HepG2 (cell line): Measurements from ENCODE around the gene KRTAP9-9. TPM values are rescaled to one million over a fixed set of nuclear protein-coding genes. Genes with fewer than 3 reads are reported as not detected.
"Not testable (repeated sequence)": the region's sequence is repeated elsewhere in the genome, so short reads cannot be mapped to it uniquely, and the experiment has no call there.

ENCODE experiments used
- ATAC-seq: fragments of 200-7000 bp; cut with Tn5 transposase; 3 replicates; pipeline ENCODE4 v1.9.1; 2020; ENCODE audit warnings: mild to moderate bottlenecking, moderate library complexity
- BruUV-seq: library from RNA; stranded (reverse); fragments of 400-500 nt; replicated peaks from 2 replicates; lab custom pipeline; 2021; lab: Mats Ljungman, UMichigan
- CTCF ChIA-PET: fragments of 300-600 bp; formaldehyde crosslinking; extraction: SDS; loops from one replicate; lab custom pipeline; 2021; ENCODE audit warnings: low total read pairs, inconsistent platforms, low intra/inter-chr PET ratio; lab: Yijun Ruan, JAX
- POLR2A ChIA-PET: fragments of 350-600 bp; sonication (Branson Sonifier 250); formaldehyde crosslinking; loops from one replicate; lab custom pipeline; 2020; ENCODE audit warnings: antibody characterized with exemption, inconsistent platforms; lab: Yijun Ruan, JAX
- DNase-seq: peaks from one replicate; pipeline ENCODE4 v3.0.0-alpha.2; 2015; ENCODE audit warnings: low spot score
- FAIRE-seq: peaks from 3 replicates; lab custom pipeline; 2011; peaks lifted over from hg19 to GRCh38; lab: Jason Lieb, UNC
- H2AFZ ChIP-seq: one replicate; pipeline ENCODE4 v1.6.1; 2011; ENCODE audit warnings: low read length, inconsistent platforms
- H3K27ac ChIP-seq: fragments of 300-600 bp; 3 replicates; pipeline ENCODE4 v1.8.0; 2011; ENCODE audit warnings: mixed run types, mild to moderate bottlenecking, mixed read lengths, low read length, inconsistent platforms; ENCODE audit not compliant: insufficient read depth; ENCODE audit errors: extremely low read length
- H3K27me3 ChIP-seq, 2 experiments: fragments of 200-600 bp in 1 of 2; 2 replicates in 1 of 2; 3 replicates in 1 of 2; pipeline versions ENCODE4 v1.6.0 to v1.8.0; 2011; ENCODE audit warnings: low read length in 2 of 2, mild to moderate bottlenecking in 2 of 2, moderate library complexity in 2 of 2, inconsistent platforms in 1 of 2; ENCODE audit not compliant: insufficient read depth in 2 of 2, control insufficient read depth in 1 of 2
- H3K36me3 ChIP-seq, 2 experiments: fragments of 200-600 bp in 1 of 2; replicated peaks in 1 of 2; 2 replicates in 1 of 2; 3 replicates in 1 of 2; pipeline versions ENCODE4 v1.5.1 to v1.8.0; 2011; ENCODE audit warnings: low read length in 2 of 2, inconsistent platforms in 1 of 2; ENCODE audit not compliant: insufficient read depth in 2 of 2, control insufficient read depth in 1 of 2
- H3K4me1 ChIP-seq: 2 replicates; pipeline ENCODE4 v1.5.1; 2012; ENCODE audit warnings: low read length, inconsistent platforms; ENCODE audit not compliant: insufficient read depth
- H3K4me2 ChIP-seq: 2 replicates; pipeline ENCODE4 v1.6.0; 2011; ENCODE audit warnings: low read depth, low read length, inconsistent platforms
- H3K4me3 ChIP-seq, 3 experiments: fragments of 200-600 bp in 1 of 3; sonication (generic), shearing (Covaris generic) in 1 of 3; replicated peaks in 1 of 3; 2 replicates each; pipeline ENCODE4 v1.5.1; 2011 to 2016; ENCODE audit warnings: low read length in 3 of 3, inconsistent platforms in 2 of 3, low read depth in 2 of 3, mild to moderate bottlenecking in 2 of 3, control low read depth in 1 of 3, mixed read lengths in 1 of 3; ENCODE audit not compliant: insufficient read depth in 1 of 3
- H3K79me2 ChIP-seq: one replicate; pipeline ENCODE4 v1.6.1; 2011; ENCODE audit warnings: low read length, inconsistent platforms; ENCODE audit not compliant: insufficient read depth
- H3K9ac ChIP-seq: 2 replicates; pipeline ENCODE4 v1.6.0; 2011; ENCODE audit warnings: mild to moderate bottlenecking, low read depth, low read length, inconsistent platforms; ENCODE audit not compliant: insufficient read depth
- H3K9me3 ChIP-seq: 2 replicates; pipeline ENCODE4 v1.5.1; 2012; ENCODE audit warnings: mild to moderate bottlenecking, low read length
- H4K20me1 ChIP-seq: 2 replicates; pipeline ENCODE4 v1.6.0; 2011; ENCODE audit warnings: inconsistent platforms, mild to moderate bottlenecking, low read length, moderate library complexity; ENCODE audit not compliant: insufficient read depth
- JUN ChIP-seq: sonication (generic); formaldehyde crosslinking; IDR thresholded peaks from 2 replicates; pipeline ENCODE4 v1.4.0; 2020; ENCODE audit warnings: mild to moderate bottlenecking, missing genetic modification reagents
- NFIB ChIP-seq: sonication (generic); formaldehyde crosslinking; IDR thresholded peaks from 2 replicates; pipeline ENCODE4 v1.9.0; 2021; ENCODE audit warnings: missing genetic modification reagents, mild to moderate bottlenecking, borderline replicate concordance
- ZNF350 ChIP-seq: sonication (generic); formaldehyde crosslinking; IDR thresholded peaks from 2 replicates; pipeline ENCODE4 v1.4.0; 2020; ENCODE audit warnings: mild to moderate bottlenecking, low read depth, missing genetic modification reagents, borderline replicate concordance
- ZNF780A ChIP-seq: sonication (generic); formaldehyde crosslinking; IDR thresholded peaks from 2 replicates; pipeline ENCODE4 v1.8.0; 2022; ENCODE audit warnings: mild to moderate bottlenecking, missing genetic modification reagents, moderate library complexity
- WGBS: methylation state at CpG from one replicate; pipeline ENCODE4 v1.1.6; 2017; ENCODE audit warnings: low lambda C conversion rate; 5-methylcytosine and 5-hydroxymethylcytosine counted together
- in situ Hi-C: cut with HindIII; loops from 2 replicates; pipeline ENCODE4 v1.10.0; 2017; ENCODE audit warnings: low pct_unique_long_range_greater_than_20kb; ENCODE audit not compliant: extremely low pct_ligation_motif_present
- intact Hi-C: fragments of 100-400 bp; cut with micrococcal nuclease; formaldehyde crosslinking; loops from one replicate; pipeline ENCODE4 v1.10.0; 2022; ENCODE audit not compliant: unreplicated experiment
- polyA plus RNA-seq, 8 experiments: library from polyadenylated mRNA; depleted of rRNA in 3 of 8; stranded (reverse) in 7 of 8; unstranded in 1 of 8; fragments of >200 nt; fragmentation: Illumina TruSeq in 4 of 8; extraction: Trizol in 4 of 8; gene quantifications; 2 replicates each; pipeline versions ENCODE4 v1.2.1 to v1.2.3, GENCODE V29; 2011 to 2016; ENCODE audit warnings: low read depth in 4 of 8, missing spikeins in 1 of 8, mixed read lengths in 1 of 8; ENCODE audit not compliant: insufficient read depth in 1 of 8
- total RNA-seq, 5 experiments: library from RNA; depleted of rRNA; stranded (reverse); fragments of >200 nt; fragmentation: Illumina TruSeq; extraction: Trizol; gene quantifications; 2 replicates each; pipeline ENCODE4 v1.2.3, GENCODE V29; 2016; ENCODE audit warnings: low read depth in 1 of 5

KRTAP9-9 gene
- total and polyA plus RNA-seq, 2 of the 13 experiments (the other 11 are each of a cell fraction or from before 2014, with no cell fraction given): not detected

DNA sequence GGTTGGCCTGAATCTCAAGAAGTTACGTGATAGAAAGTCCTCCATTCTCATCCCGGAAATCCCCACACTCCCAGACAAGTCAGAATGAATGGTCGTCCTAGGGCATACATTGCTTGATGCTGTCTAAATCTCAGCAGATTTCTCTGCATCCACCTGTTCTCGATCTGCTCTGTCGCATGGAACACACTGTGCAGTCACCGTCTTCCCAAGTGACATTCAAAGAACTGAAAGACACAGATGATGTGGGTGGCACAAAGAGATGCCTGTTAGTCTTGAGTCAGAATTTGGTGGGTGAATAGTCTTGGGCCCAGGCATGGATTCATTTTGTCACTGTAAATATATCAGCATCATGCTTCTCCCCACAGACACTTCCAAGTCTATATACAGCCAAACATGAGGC lies 23.5 kb upstream of the KRTAP9-9 start:
- TF ChIP-seq ZNF780A (CRISPR knock-in tag): no peak
- TF ChIP-seq JUN (CRISPR knock-in tag): no peak
- TF ChIP-seq ZNF350 (CRISPR knock-in tag): no peak
- TF ChIP-seq NFIB (CRISPR knock-in tag): no peak
- Histone ChIP-seq H3K9me3 (no peaks in the 10 kb centered on the region), H2AFZ (no peak overlapping the region), H3K4me3 (no peak overlapping the region), H3K27ac (no peak overlapping the region), H3K36me3 (no peaks in the 10 kb centered on the region), H3K9ac (no peak overlapping the region), H3K79me2 (no peaks in the 10 kb centered on the region), H3K27me3 (peaks cover 0 to 5% of the 10 kb centered on the region in 2 experiments; a peak in 1 of 5 replicates), H3K4me1 (no peaks in the 10 kb centered on the region), H4K20me1 (no peaks in the 10 kb centered on the region), H3K4me2 (no peak overlapping the region)
- no peak for ATAC-seq
- intact Hi-C loops: no loop called here
- in situ Hi-C loops: no loop called here
- no peak for DNase-seq
- CTCF ChIA-PET: no interaction called here
- FAIRE-seq: no peak
- whole genome bisulfite sequencing: 11% methylated on average over 6 of the region's 6 CpGs
- POLR2A ChIA-PET: no interaction called here
- no TSS peak for BruUV-seq

DNA sequence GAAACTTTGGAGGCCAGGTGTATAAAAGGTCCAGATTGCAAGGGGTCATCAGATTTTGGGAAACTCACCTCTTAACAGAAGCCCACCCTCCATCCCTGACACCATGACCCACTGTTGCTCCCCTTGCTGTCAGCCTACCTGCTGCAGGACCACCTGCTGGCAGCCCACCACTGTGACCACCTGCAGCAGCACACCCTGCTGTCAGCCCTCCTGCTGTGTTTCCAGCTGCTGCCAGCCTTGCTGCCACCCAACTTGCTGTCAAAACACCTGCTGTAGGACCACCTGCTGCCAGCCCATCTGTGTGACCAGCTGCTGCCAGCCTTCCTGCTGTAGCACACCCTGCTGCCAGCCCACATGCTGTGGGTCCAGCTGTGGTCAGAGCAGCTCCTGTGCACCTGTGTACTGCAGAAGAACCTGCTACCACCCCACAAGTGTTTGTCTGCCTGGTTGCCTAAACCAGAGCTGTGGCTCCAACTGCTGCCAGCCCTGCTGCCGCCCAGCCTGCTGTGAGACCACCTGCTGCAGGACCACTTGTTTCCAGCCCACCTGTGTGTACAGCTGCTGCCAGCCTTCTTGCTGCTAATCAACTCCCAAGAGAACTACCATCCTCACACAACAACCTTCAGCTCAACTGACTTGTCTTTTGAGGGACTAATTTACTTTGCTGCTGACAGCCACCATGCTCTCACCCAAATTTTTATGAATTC lies 22.6 kb upstream of the KRTAP9-9 start, which contains the start of gene KRTAP9-3:
TSS of gene KRTAP9-3 (plus strand) at position 51 of the 707 bp plus-strand sequence. CDS start at position 104, 53 bp downstream.
- intact Hi-C loops, H3K4me3 ChIP-seq, CTCF ChIA-PET, H3K4me1 ChIP-seq, FAIRE-seq, H3K27ac ChIP-seq, H3K4me2 ChIP-seq, H3K9ac ChIP-seq, H4K20me1 ChIP-seq, H3K9me3 ChIP-seq, H3K27me3 ChIP-seq, H3K79me2 ChIP-seq, H3K36me3 ChIP-seq, POLR2A ChIA-PET, DNase-seq, BruUV-seq, in situ Hi-C loops, H2AFZ ChIP-seq, ATAC-seq: not testable (repeated sequence)
- no CpG with 5 or more reads among the region's 1 CpG for WGBS

DNA sequence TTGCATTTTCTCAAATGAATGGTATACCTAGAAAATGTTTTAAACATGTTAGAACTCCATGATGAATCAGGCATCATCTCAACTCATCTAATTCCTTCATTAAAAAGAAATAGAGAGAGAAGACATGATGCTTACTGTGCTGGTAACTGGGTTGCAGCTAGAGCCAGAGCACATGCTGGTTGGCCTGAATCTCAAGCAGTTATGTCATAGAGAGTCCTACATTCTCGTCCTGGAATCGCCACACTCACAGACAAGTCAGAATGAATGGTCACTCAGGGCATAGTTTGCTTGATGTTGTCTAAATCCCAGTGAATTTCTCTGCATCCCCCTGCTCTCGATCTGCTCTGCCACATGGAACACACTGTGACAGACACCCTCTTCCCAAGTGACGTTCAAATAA lies 18.1 kb upstream of the KRTAP9-9 start:
- BruUV-seq, in situ Hi-C loops, H3K79me2 ChIP-seq, H3K4me2 ChIP-seq, H3K4me3 ChIP-seq, H4K20me1 ChIP-seq, H3K27me3 ChIP-seq, ATAC-seq, CTCF ChIA-PET, H3K27ac ChIP-seq, H3K36me3 ChIP-seq, intact Hi-C loops, FAIRE-seq, H3K9ac ChIP-seq, H3K9me3 ChIP-seq, H2AFZ ChIP-seq, DNase-seq, H3K4me1 ChIP-seq, POLR2A ChIA-PET: not testable (repeated sequence)
- whole genome bisulfite sequencing: 0% methylated on average over 4 of the region's 4 CpGs

DNA sequence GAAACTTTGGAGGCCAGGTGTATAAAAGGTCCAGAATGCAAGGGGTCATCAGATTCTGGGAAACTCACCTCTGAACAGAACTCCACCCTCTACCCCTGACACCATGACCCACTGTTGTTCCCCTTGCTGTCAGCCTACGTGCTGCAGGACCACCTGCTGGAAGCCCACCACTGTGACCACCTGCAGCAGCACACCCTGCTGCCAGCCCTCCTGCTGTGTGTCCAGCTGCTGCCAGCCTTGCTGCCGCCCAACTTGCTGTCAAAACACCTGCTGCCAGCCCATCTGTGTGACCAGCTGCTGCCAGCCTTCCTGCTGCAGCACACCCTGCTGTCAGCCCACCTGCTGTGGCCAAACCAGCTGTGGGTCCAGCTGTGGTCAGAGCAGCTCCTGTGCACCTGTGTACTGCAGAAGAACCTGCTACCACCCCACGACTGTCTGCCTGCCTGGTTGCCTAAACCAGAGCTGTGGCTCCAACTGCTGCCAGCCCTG lies 17.2 kb upstream of the KRTAP9-9 start, which contains the start of gene KRTAP9-8:
TSS of gene KRTAP9-8 (plus strand) at position 51 of the 489 bp plus-strand sequence. CDS start at position 104, 53 bp downstream.
- in situ Hi-C loops: not testable (repeated sequence)

More for the DNA sequence above, 17.2 kb upstream of the KRTAP9-9 start, which contains the start of gene KRTAP9-8:
- H4K20me1 ChIP-seq, BruUV-seq, H3K36me3 ChIP-seq, DNase-seq, H3K79me2 ChIP-seq, intact Hi-C loops, H3K9ac ChIP-seq, H3K4me3 ChIP-seq, FAIRE-seq, H3K4me1 ChIP-seq, H3K4me2 ChIP-seq, H2AFZ ChIP-seq, CTCF ChIA-PET, POLR2A ChIA-PET, H3K27me3 ChIP-seq, H3K27ac ChIP-seq, H3K9me3 ChIP-seq, ATAC-seq: not testable (repeated sequence)
- 0% methylated on average over 1 of the region's 3 CpGs for WGBS
